Thyroid gland (tissue), 4 donors: ENCODE data around the gene INSYN1. TPM values are rescaled to one million over a fixed set of nuclear protein-coding genes. Genes with fewer than 3 reads are reported as not detected.

Experiments used
- DNase-seq, 2 donors: peaks; one replicate each; pipeline ENCODE4 v3.0.0-alpha.2; 2019
- H3K27ac ChIP-seq, 3 donors: fragments of 200-600 bp; sonication (generic); 1 replicate in 2 of 3; 2 replicates in 1 of 3; pipeline ENCODE4 v1.5.1; 2016 to 2019; ENCODE audit warnings: mild to moderate bottlenecking in 1 of 3, moderate library complexity in 1 of 3
- H3K27me3 ChIP-seq: fragments of 200-600 bp; sonication (generic); one replicate; pipeline ENCODE4 v1.5.1; 2019
- H3K36me3 ChIP-seq, 2 donors: fragments of 200-600 bp; sonication (generic); one replicate each; pipeline ENCODE4 v1.5.1; 2016 to 2019
- H3K4me1 ChIP-seq, 2 donors: fragments of 200-600 bp; sonication (generic); one replicate each; pipeline ENCODE4 v1.5.1; 2017 to 2019
- H3K4me3 ChIP-seq, 3 donors: fragments of 200-600 bp; sonication (generic); replicated peaks in 1 of 3; 1 replicate in 2 of 3; 2 replicates in 1 of 3; pipeline ENCODE4 v1.5.1; 2016; ENCODE audit warnings: mild to moderate bottlenecking in 1 of 3
- H3K9me3 ChIP-seq: fragments of 200-600 bp; sonication (generic); one replicate; pipeline ENCODE4 v1.5.1; 2017
- CTCF ChIP-seq, 6 experiments: fragments of 200-600 bp in 3 of 6; fragments of 450-650 bp in 3 of 6; sonication (generic) in 3 of 6; IDR thresholded peaks; one replicate each; pipeline ENCODE4 v1.5.1; 2016 to 2019; ENCODE audit warnings: antibody characterized with exemption in 6 of 6, mild to moderate bottlenecking in 2 of 6, inconsistent platforms in 1 of 6, moderate library complexity in 1 of 6
- POLR2A ChIP-seq, 2 donors: fragments of 450-650 bp; IDR thresholded peaks; one replicate each; pipeline ENCODE4 v1.6.1; 2017; ENCODE audit warnings: antibody characterized with exemption in 2 of 2, mild to moderate bottlenecking in 2 of 2, moderate library complexity in 1 of 2
- WGBS, 2 donors: methylation state at CpG; one replicate each; pipeline ENCODE4 v1.1.5; 2017; 5-methylcytosine and 5-hydroxymethylcytosine counted together
- intact Hi-C: fragments of 100-400 bp; cut with DNase I; formaldehyde crosslinking; loops from one replicate; pipeline ENCODE4 v1.15.1; 2023
- total RNA-seq, 4 donors: library from RNA; depleted of rRNA; stranded (reverse); fragments of >200 nt; gene quantifications; one replicate each; pipeline ENCODE4 v1.2.3, GENCODE V29; 2016

The INSYN1 gene
- total RNA-seq, 4 donors from 2014 or later, result 0.83 to 2.5 (median 2.0) TPM

- WGBS, 2 donors, result 45 to 49% methylated on average over 3 of the region's 3 CpGs
- intact Hi-C loops, result no loop called here
- TF ChIP-seq CTCF (IDR thresholded peaks at IDR 0.05) (no peak), POLR2A (IDR thresholded peaks at IDR 0.05) (no peak)
- Histone ChIP-seq H3K27ac (no peak overlapping the region), H3K4me3 (no peak overlapping the region), H3K9me3 (no peaks in the 10 kb centered on the region), H3K36me3 (no peaks in the 10 kb centered on the region), H3K27me3 (no peaks in the 10 kb centered on the region), H3K4me1 (peaks cover 0 to 11% of the 10 kb centered on the region in 2 donors)
- DNase-seq, result peak; percentile 71 to 72
These were observed 29.3 kb upstream of the INSYN1 start for GRCh38 chr15:73782344-73782959.

GRCh38 chr15:73781038-73781925 lies 28.1 kb upstream of the INSYN1 start:
- intact Hi-C loops, result no loop called here
- no peak for TF ChIP-seq CTCF (IDR thresholded peaks at IDR 0.05)
- TF ChIP-seq POLR2A (IDR thresholded peaks at IDR 0.05), result no peak
- no peaks in the 10 kb centered on the region for H3K36me3 ChIP-seq
- no peaks in the 10 kb centered on the region for H3K9me3 ChIP-seq
- peaks cover 0 to 11% of the 10 kb centered on the region in 2 donors for H3K4me1 ChIP-seq
- no peak overlapping the region for H3K27ac ChIP-seq
- WGBS, 2 donors, result 63 to 73% methylated on average over 8 of the region's 8 CpGs
- no peaks in the 10 kb centered on the region for H3K27me3 ChIP-seq
- H3K4me3 ChIP-seq, result no peak overlapping the region
- no peak for DNase-seq

GRCh38 chr15:73779974-73780373 lies 26.8 kb upstream of the INSYN1 start:
- peaks cover 0 to 11% of the 10 kb centered on the region in 2 donors for H3K4me1 ChIP-seq
- intact Hi-C loops, result no loop called here
- H3K9me3 ChIP-seq, result no peaks in the 10 kb centered on the region
- H3K27ac ChIP-seq, result no peak overlapping the region
- H3K36me3 ChIP-seq, result no peaks in the 10 kb centered on the region
- H3K4me3 ChIP-seq, result no peak overlapping the region
- WGBS, 2 donors, result 84 to 89% methylated on average over 3 of the region's 3 CpGs
- no peaks in the 10 kb centered on the region for H3K27me3 ChIP-seq
- DNase-seq, result no peak
- TF ChIP-seq POLR2A (IDR thresholded peaks at IDR 0.05), result no peak
- no peak for TF ChIP-seq CTCF (IDR thresholded peaks at IDR 0.05)

GRCh38 chr15:73777741-73778140 lies 24.6 kb upstream of the INSYN1 start:
- no peaks in the 10 kb centered on the region for H3K9me3 ChIP-seq
- H3K36me3 ChIP-seq, result no peaks in the 10 kb centered on the region
- H3K27me3 ChIP-seq, result no peaks in the 10 kb centered on the region
- TF ChIP-seq CTCF (IDR thresholded peaks at IDR 0.05), result no peak
- TF ChIP-seq POLR2A (IDR thresholded peaks at IDR 0.05), result no peak
- H3K27ac ChIP-seq, result no peak overlapping the region
- intact Hi-C loops, result no loop called here
- DNase-seq, result no peak
- H3K4me1 ChIP-seq, result peaks cover 0 to 8% of the 10 kb centered on the region in 2 donors
- H3K4me3 ChIP-seq, result no peak overlapping the region

GRCh38 chr15:73773428-73773827 lies 20.3 kb upstream of the INSYN1 start:
- Histone ChIP-seq H3K27me3 (no peaks in the 10 kb centered on the region), H3K27ac (no peak overlapping the region), H3K4me3 (no peak overlapping the region), H3K36me3 (no peaks in the 10 kb centered on the region), H3K9me3 (no peaks in the 10 kb centered on the region), H3K4me1 (no peaks in the 10 kb centered on the region)
- intact Hi-C loops, result no loop called here
- TF ChIP-seq CTCF (IDR thresholded peaks at IDR 0.05), result no peak
- TF ChIP-seq POLR2A (IDR thresholded peaks at IDR 0.05), result no peak
- DNase-seq, result no peak
- WGBS, 2 donors, result 59% methylated on average over 6 of the region's 6 CpGs
